ENCODE results near the gene HEATR5A.

Gene HEATR5A

GRCh38 chr14:31307618-31308017 lies 112.7 kb downstream of the HEATR5A start:
- Mint-ChIP-seq H3K27me3 (no peaks in the 10 kb centered on the region), H3K9me3 (no peaks in the 10 kb centered on the region), H3K4me1 (peaks cover 3% of the 10 kb centered on the region), H3K36me3 (ENCODE audit: low read depth) (peaks cover 14% of the 10 kb centered on the region), H3K4me3 (no peak overlapping the region), H3K27ac (no peak overlapping the region)
- DNase-seq (no peak), ATAC-seq (no peak)

GRCh38 chr14:31307198-31307597 lies 113.2 kb downstream of the HEATR5A start:
- peaks cover 13% of the 10 kb centered on the region for H3K36me3 Mint-ChIP-seq (ENCODE audit: low read depth)
- H3K4me3 Mint-ChIP-seq, result no peak overlapping the region
- no peaks in the 10 kb centered on the region for H3K27me3 Mint-ChIP-seq
- peaks cover 3% of the 10 kb centered on the region for H3K4me1 Mint-ChIP-seq
- ATAC-seq, result no peak
- H3K9me3 Mint-ChIP-seq, result no peaks in the 10 kb centered on the region
- no peak for DNase-seq
- H3K27ac Mint-ChIP-seq, result no peak overlapping the region

DNA sequence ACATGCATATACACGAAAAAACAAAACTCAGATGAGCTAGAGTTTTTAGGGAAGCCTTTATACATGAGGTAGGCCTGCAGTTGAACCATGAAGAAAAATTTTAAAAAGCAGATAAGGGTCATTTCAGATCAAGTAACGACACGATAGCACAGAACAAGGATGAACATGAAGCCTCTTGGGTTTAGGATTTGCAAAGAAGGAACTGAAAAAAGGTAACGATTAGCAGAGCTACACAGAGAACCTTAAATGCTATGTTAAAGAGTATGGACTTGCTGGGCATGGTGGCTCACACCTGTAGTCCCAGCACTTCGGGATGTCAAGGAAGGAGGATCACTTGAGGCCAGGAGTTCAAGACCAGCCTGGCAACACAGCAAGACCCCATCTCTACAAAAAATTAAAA lies 116.7 kb downstream of the HEATR5A start:
- H3K36me3 Mint-ChIP-seq (ENCODE audit: low read depth), result peaks cover 14% of the 10 kb centered on the region
- DNase-seq, result no peak
- no peak for ATAC-seq
- no peaks in the 10 kb centered on the region for H3K27me3 Mint-ChIP-seq
- H3K9me3 Mint-ChIP-seq, result no peaks in the 10 kb centered on the region
- no peak overlapping the region for H3K4me3 Mint-ChIP-seq
- H3K4me1 Mint-ChIP-seq, result no peaks in the 10 kb centered on the region
- no peak overlapping the region for H3K27ac Mint-ChIP-seq

DNA sequence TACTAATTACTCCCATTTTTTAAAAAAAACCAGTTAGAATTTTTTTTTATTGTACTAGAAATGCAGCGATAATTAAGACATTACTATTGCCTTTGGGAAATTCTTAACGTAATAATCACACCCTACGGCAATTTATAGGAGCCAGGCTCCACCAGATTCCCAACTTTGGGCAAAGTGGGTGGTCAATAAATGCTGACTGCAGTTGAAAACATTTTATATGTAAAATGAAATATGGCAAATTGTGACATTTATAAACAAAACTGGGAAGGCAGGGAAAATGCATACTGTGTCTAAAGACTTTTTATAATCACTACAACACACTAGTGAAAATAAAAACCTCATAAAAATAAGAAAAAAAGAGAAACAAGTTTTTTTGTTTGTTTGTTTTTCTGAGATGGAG lies 119.5 kb downstream of the HEATR5A start:
- ATAC-seq (no peak), DNase-seq (no peak)
- Mint-ChIP-seq H3K27me3 (no peaks in the 10 kb centered on the region), H3K4me1 (no peaks in the 10 kb centered on the region), H3K4me3 (no peak overlapping the region), H3K36me3 (ENCODE audit: low read depth) (peaks cover 10% of the 10 kb centered on the region), H3K9me3 (no peaks in the 10 kb centered on the region), H3K27ac (no peak overlapping the region)

- Mint-ChIP-seq H3K4me3 (no peak overlapping the region), H3K9me3 (no peaks in the 10 kb centered on the region), H3K4me1 (no peaks in the 10 kb centered on the region), H3K27me3 (no peaks in the 10 kb centered on the region), H3K27ac (no peak overlapping the region), H3K36me3 (ENCODE audit: low read depth) (peaks cover 10% of the 10 kb centered on the region)
- DNase-seq (no peak), ATAC-seq (no peak)
Observed at GRCh38 chr14:31300296-31300695, 120.1 kb downstream of the HEATR5A start.

DNA sequence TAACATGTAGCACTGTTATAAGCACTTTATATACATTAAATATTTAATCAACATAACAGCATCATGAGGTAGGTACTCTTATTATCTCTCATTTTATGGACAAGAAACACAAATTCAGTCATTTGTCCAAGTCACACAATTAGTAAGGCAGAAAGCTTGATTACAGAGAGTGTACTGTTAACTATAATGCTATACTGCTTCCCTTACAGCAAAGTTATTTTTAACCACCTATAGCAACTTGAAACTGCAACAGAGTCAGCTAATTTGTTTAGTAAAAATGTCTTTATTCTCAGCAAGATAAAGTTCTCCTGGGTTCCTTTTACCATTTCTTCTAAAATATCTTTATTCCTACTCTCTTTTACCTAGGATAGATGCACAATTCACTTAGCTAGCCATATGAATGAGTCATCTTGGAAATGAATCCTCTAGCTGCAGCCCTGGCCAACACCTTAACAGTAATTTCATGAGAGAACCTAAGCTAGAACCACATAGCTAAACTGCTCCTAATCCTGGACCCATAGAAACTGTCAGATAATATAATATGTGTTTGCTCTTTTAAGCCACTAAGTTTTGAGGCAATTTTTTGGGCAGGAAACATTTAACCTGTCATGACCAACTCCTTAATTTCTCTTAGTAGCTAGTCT lies 122.5 kb downstream of the HEATR5A start:
- H3K36me3 Mint-ChIP-seq (ENCODE audit: low read depth), result peaks cover 6% of the 10 kb centered on the region
- H3K4me3 Mint-ChIP-seq, result no peak overlapping the region
- H3K27me3 Mint-ChIP-seq, result no peaks in the 10 kb centered on the region
- no peaks in the 10 kb centered on the region for H3K4me1 Mint-ChIP-seq
- no peak for ATAC-seq
- no peak for DNase-seq
- H3K27ac Mint-ChIP-seq, result no peak overlapping the region
- H3K9me3 Mint-ChIP-seq, result no peaks in the 10 kb centered on the region

- no peaks in the 10 kb centered on the region for H3K9me3 Mint-ChIP-seq
- DNase-seq (no peak), ATAC-seq (no peak)
- no peaks in the 10 kb centered on the region for H3K27me3 Mint-ChIP-seq
- no peaks in the 10 kb centered on the region for H3K4me1 Mint-ChIP-seq
- no peak overlapping the region for H3K27ac Mint-ChIP-seq
- peaks cover 6% of the 10 kb centered on the region for H3K36me3 Mint-ChIP-seq (ENCODE audit: low read depth)
- H3K4me3 Mint-ChIP-seq, result no peak overlapping the region
Observed at GRCh38 chr14:31297112-31297511, 123.2 kb downstream of the HEATR5A start.

- H3K36me3 Mint-ChIP-seq (ENCODE audit: low read depth), result peaks cover 1% of the 10 kb centered on the region
- H3K9me3 Mint-ChIP-seq, result no peaks in the 10 kb centered on the region
- DNase-seq, result no peak
- no peak overlapping the region for H3K27ac Mint-ChIP-seq
- H3K4me3 Mint-ChIP-seq, result no peak overlapping the region
- ATAC-seq, result no peak
- H3K4me1 Mint-ChIP-seq, result no peaks in the 10 kb centered on the region
- no peaks in the 10 kb centered on the region for H3K27me3 Mint-ChIP-seq
Observed at GRCh38 chr14:31294746-31295405, 125.5 kb downstream of the HEATR5A start.

DNA sequence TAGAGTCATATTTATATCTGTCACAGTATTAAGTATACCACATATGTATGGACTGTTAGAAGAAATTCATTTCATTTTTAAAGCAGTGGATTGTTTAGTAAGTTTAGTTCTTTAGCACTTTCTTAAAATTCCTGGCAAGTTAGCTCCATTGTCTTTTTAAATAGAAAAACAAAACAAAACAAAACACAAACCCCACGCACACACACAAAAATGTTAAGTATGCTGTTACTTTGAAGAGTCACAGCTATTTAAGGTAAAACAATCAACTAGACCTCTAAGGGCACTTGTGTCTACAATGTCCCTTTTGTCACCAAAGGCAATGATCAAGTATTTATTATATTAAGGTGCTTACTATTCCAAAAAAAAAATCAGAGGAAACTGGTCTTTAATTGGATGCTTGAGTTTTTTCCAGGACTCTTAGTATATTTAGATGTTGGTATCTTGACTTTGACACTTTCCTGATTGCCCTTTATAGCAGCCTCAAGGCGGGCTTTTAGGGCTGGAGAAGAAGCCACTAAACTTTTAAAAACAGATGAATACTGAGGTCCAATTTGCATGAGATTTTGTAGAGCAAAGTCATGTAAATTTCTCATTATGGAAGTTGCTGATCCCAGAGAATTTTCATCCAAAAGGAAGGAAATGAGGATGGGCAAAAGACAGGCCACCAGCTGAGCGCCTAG lies 127.3 kb downstream of the HEATR5A start:
- Mint-ChIP-seq H3K27ac (no peak overlapping the region), H3K4me3 (no peak overlapping the region), H3K27me3 (no peaks in the 10 kb centered on the region), H3K36me3 (ENCODE audit: low read depth) (peaks cover 1% of the 10 kb centered on the region), H3K4me1 (no peaks in the 10 kb centered on the region), H3K9me3 (no peaks in the 10 kb centered on the region)
- DNase-seq (no peak), ATAC-seq (no peak)

DNA sequence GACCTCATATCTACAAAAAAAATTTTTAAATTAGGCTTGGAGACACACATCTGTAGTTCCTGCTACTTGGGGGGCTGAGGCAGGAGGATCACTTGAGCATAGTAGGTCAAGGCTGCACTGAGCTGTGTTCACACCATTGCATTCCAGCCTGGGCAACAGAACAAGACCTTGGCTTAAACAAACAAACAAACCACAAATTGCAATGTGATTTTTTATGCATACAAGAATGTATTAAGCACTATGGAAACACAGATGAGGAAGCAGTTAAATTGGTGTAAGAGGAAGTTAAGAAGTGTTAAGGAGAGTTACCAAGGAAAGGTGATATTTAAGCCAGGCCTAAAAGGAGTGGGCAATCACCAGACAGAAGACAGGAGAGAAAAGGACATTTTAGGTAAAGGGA lies 129.1 kb downstream of the HEATR5A start:
- no peaks in the 10 kb centered on the region for H3K4me1 Mint-ChIP-seq
- H3K4me3 Mint-ChIP-seq, result no peak overlapping the region
- H3K27ac Mint-ChIP-seq, result no peak overlapping the region
- no peaks in the 10 kb centered on the region for H3K9me3 Mint-ChIP-seq
- no peak for ATAC-seq
- no peak for DNase-seq
- H3K27me3 Mint-ChIP-seq, result no peaks in the 10 kb centered on the region
- peaks cover 1% of the 10 kb centered on the region for H3K36me3 Mint-ChIP-seq (ENCODE audit: low read depth)

- DNase-seq (no peak), ATAC-seq (peak; percentile 28)
- no peaks in the 10 kb centered on the region for H3K9me3 Mint-ChIP-seq
Observed at GRCh38 chr14:31287294-31287972, 132.9 kb downstream of the HEATR5A start.

GRCh38 chr14:31286456-31287293 lies 133.7 kb downstream of the HEATR5A start:
- ATAC-seq (peak; percentile 68), DNase-seq (peak; percentile 21)
- H3K9me3 Mint-ChIP-seq, result no peaks in the 10 kb centered on the region

More at GRCh38 chr14:31287294-31287972, 132.9 kb downstream of the HEATR5A start:
- no peak overlapping the region for H3K27ac Mint-ChIP-seq
- peaks cover 1% of the 10 kb centered on the region for H3K36me3 Mint-ChIP-seq (ENCODE audit: low read depth)
- no peak overlapping the region for H3K4me3 Mint-ChIP-seq
- peaks cover 3% of the 10 kb centered on the region for H3K4me1 Mint-ChIP-seq
- H3K27me3 Mint-ChIP-seq, result no peaks in the 10 kb centered on the region

GRCh38 chr14:31283578-31284252 lies 136.6 kb downstream of the HEATR5A start:
- peaks cover 6% of the 10 kb centered on the region for H3K9me3 Mint-ChIP-seq
- ATAC-seq (no peak), DNase-seq (no peak)
- H3K36me3 Mint-ChIP-seq (ENCODE audit: low read depth), result peaks cover 3% of the 10 kb centered on the region
- H3K27ac Mint-ChIP-seq, result no peak overlapping the region
- no peaks in the 10 kb centered on the region for H3K27me3 Mint-ChIP-seq
- H3K4me1 Mint-ChIP-seq, result peaks cover 3% of the 10 kb centered on the region
- no peak overlapping the region for H3K4me3 Mint-ChIP-seq

More at GRCh38 chr14:31286456-31287293, 133.7 kb downstream of the HEATR5A start:
- H3K27ac Mint-ChIP-seq, result no peak overlapping the region
- H3K4me3 Mint-ChIP-seq, result no peak overlapping the region
- H3K36me3 Mint-ChIP-seq (ENCODE audit: low read depth), result no peaks in the 10 kb centered on the region
- H3K4me1 Mint-ChIP-seq, result peaks cover 3% of the 10 kb centered on the region
- H3K27me3 Mint-ChIP-seq, result no peaks in the 10 kb centered on the region

DNA sequence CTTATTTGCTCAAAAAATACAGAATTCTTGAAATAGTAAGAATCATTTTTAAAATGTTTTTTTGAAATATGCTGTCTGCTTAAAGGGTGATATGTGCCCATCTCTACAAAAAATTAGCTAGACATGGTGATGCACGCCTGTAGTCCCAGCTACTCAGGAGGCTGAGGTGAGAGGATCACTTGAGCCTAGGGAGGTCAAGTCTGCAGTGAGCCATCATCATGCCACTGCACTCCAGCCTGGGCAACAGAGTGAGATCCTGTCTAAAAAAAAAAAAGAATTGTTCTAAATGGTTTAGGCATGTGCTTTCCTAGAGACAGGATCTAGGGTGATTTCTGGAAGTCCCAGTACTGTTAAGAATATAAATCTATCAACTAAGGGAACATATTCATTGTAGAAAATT lies 137.2 kb downstream of the HEATR5A start:
- H3K36me3 Mint-ChIP-seq (ENCODE audit: low read depth), result peaks cover 4% of the 10 kb centered on the region
- H3K9me3 Mint-ChIP-seq, result peaks cover 6% of the 10 kb centered on the region
- ATAC-seq, result no peak
- H3K4me3 Mint-ChIP-seq, result no peak overlapping the region
- no peak for DNase-seq
- no peaks in the 10 kb centered on the region for H3K27me3 Mint-ChIP-seq
- H3K4me1 Mint-ChIP-seq, result peaks cover 3% of the 10 kb centered on the region
- no peak overlapping the region for H3K27ac Mint-ChIP-seq
